GM12873 (cell line): ENCODE measurements around the gene OR4K14.

Source experiments
- CTCF ChIP-seq: IDR thresholded peaks from 2 replicates; pipeline ENCODE4 v1.5.1; 2012; ENCODE audit warnings: low read depth, mild to moderate bottlenecking, moderate library complexity, low read length, control low read depth; ENCODE audit not compliant: insufficient read depth; ENCODE audit errors: missing control alignments

The OR4K14 gene

DNA sequence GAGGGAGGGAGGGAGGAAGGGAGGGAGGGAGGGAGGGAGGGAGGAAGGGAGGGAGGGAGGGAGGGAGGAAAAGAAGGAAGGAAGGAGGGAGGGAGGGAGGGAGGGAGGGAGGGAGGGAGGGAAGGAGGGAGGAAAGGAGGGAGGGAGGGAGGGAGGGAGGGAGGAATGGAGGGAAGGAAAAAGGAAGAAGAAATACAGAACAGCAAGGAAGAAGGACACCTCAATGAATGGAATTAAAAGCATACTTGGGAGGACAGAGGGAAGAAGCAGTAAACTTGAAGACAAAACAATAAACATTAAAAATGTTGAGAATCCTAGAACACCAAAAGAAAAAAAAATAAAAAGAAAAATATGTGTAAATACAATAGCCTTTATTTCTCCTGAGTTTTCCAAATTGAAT, 11.0 kb downstream of the OR4K14 start:
- TF ChIP-seq CTCF = no peak

- TF ChIP-seq CTCF = no peak
Measured at GRCh38 chr14:20002319-20002718, 16.8 kb downstream of the OR4K14 start.

DNA sequence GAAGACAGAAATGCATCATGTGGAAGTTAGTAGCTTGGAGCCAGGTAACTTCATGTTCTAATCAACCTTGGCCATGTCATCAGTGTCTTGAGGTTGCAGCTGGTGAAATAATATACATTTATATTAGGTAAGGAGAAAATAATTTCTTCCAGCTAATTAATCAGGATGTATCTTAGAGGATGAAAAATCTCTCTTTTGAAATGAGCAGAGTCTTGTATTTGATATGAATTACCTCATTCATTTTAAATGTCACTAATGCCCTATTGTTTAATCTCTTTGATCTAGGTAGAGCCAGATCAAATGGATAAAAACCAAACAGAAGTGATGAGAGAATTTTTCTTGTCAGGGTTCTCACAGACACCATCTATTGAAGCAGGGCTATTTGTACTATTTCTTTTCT, 17.2 kb downstream of the OR4K14 start, which contains the start of gene OR4Q2:
Gene OR4Q2 (plus strand): TSS at position 301 of the 400 bp plus-strand sequence.
- no peak for TF ChIP-seq CTCF

- no peak for TF ChIP-seq CTCF
Measured at GRCh38 chr14:19993438-19993837, 25.7 kb downstream of the OR4K14 start.

DNA sequence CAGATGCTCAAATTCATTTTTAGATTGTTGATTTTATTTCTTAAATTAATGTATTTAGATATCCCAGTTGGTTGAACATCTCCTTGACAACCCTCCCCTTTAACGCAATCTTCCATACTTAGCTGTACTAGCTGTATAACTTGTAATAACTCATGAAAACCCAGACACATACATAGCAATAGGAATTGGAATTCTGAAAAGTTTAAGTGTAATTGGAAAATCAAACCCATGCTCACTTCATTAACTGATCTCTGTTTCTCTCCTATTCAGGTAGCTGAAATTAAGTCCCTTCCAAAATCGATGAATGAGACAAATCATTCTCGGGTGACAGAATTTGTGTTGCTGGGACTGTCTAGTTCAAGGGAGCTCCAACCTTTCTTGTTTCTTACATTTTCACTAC, 43.8 kb downstream of the OR4K14 start, which contains the start of gene OR4K15:
Gene OR4K15 (plus strand): TSS at position 301 of the 400 bp plus-strand sequence. CDS start 0 bp downstream, at position 301.
- no peak for TF ChIP-seq CTCF

DNA sequence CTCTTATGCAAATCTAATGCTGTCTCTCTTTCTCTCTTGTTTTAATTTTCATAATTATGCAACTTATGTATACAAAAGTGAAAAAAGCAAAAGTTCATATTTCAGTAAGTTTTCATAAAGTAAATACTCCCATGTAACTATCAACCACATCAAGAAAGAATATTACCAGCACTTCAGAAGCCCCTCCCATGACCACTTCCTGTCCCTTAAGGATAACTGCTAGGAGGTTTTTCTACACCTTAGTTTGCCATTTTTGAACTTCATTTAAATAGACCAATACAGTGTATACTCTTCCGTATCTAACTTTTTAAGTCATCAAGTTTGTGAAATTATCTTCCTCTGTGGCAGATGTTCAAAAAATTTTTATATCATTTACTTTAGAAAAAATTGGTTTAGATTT, 44.3 kb downstream of the OR4K14 start:
- no peak for TF ChIP-seq CTCF
